AG04450 (cell line): ENCODE measurements around the gene DCHS2. TPM values are rescaled to one million over a fixed set of nuclear protein-coding genes. Genes with fewer than 3 reads are reported as not detected.

Experiments
- CTCF ChIA-PET: fragments of 300-600, 350-600 bp; formaldehyde crosslinking; extraction: SDS; loops from one replicate; lab custom pipeline; 2022; ENCODE audit warnings: antibody characterized with exemption, inconsistent platforms; lab: Charles Lee
- POLR2A ChIA-PET: fragments of 350-600 bp; formaldehyde crosslinking; extraction: SDS; loops from one replicate; lab custom pipeline; 2021; ENCODE audit warnings: antibody characterized with exemption, inconsistent platforms; lab: Yijun Ruan, JAX
- DNase-seq: peaks from one replicate; pipeline ENCODE4 v3.0.0-alpha.2; 2011; ENCODE audit warnings: low read depth, low spot score
- H3K27ac ChIP-seq: one replicate; pipeline ENCODE4 v1.5.1; 2012; ENCODE audit warnings: low read depth, low read length, control low read depth
- H3K27me3 ChIP-seq: one replicate; pipeline ENCODE4 v1.6.0; 2012; ENCODE audit warnings: low read length; ENCODE audit not compliant: control insufficient read depth, insufficient read depth
- H3K4me3 ChIP-seq: 2 replicates; pipeline ENCODE4 v1.5.1; 2011; ENCODE audit warnings: mild to moderate bottlenecking, low read depth, low read length, control low read depth
- H3K9me3 ChIP-seq: 2 replicates; pipeline ENCODE4 v1.5.1; 2012; ENCODE audit warnings: low read length; ENCODE audit not compliant: control insufficient read depth, insufficient read depth
- polyA plus RNA-seq: library from polyadenylated mRNA; depleted of rRNA; stranded (reverse); fragments of >200 nt; gene quantifications from 2 replicates; pipeline ENCODE4 v1.2.3, GENCODE V29; 2011
- TF ChIP-seq, protein P1 (sequence below): IDR thresholded peaks from 2 replicates; pipeline ENCODE4 v1.5.1; 2011; ENCODE audit warnings: low read depth, low read length, control low read depth, inconsistent platforms

Gene DCHS2
- polyA plus RNA-seq, 1 experiment: not detected

DNA sequence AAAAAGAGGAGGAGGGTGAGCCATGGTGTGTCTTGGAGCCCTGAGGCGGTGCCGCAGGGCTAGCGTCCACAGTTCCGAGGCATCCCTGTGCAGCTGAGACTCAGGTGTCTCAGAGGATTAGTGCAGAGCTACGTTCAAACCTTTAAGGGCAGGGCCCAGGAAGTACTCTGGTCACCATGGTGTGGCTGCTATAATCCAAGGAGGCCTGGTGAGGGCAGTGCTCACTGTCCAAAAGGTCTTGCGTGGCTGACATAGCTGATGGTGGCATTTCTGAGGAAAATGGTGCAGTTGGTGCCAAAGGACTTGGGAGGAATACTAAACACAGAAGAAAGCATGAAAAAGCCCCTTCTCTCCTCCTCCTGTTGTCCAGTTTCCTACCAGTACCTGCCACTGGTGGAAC, 146.9 kb downstream of the DCHS2 start:
- TF ChIP-seq, protein P1, sequence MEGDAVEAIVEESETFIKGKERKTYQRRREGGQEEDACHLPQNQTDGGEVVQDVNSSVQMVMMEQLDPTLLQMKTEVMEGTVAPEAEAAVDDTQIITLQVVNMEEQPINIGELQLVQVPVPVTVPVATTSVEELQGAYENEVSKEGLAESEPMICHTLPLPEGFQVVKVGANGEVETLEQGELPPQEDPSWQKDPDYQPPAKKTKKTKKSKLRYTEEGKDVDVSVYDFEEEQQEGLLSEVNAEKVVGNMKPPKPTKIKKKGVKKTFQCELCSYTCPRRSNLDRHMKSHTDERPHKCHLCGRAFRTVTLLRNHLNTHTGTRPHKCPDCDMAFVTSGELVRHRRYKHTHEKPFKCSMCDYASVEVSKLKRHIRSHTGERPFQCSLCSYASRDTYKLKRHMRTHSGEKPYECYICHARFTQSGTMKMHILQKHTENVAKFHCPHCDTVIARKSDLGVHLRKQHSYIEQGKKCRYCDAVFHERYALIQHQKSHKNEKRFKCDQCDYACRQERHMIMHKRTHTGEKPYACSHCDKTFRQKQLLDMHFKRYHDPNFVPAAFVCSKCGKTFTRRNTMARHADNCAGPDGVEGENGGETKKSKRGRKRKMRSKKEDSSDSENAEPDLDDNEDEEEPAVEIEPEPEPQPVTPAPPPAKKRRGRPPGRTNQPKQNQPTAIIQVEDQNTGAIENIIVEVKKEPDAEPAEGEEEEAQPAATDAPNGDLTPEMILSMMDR: no peak
- no peaks in the 10 kb centered on the region for H3K9me3 ChIP-seq
- CTCF ChIA-PET: no interaction called here
- H3K4me3 ChIP-seq: no peak overlapping the region
- H3K27ac ChIP-seq: no peak overlapping the region
- DNase-seq: no peak
- H3K27me3 ChIP-seq: no peaks in the 10 kb centered on the region
- POLR2A ChIA-PET: no interaction called here

GRCh38 chr4:154343651-154344050, 147.9 kb downstream of the DCHS2 start:
- POLR2A ChIA-PET: no interaction called here
- H3K4me3 ChIP-seq: no peak overlapping the region
- H3K9me3 ChIP-seq: no peaks in the 10 kb centered on the region
- DNase-seq: no peak
- CTCF ChIA-PET: no interaction called here
- TF ChIP-seq, protein P1: no peak
- no peak overlapping the region for H3K27ac ChIP-seq
- H3K27me3 ChIP-seq: no peaks in the 10 kb centered on the region

GRCh38 chr4:154341448-154341847, 150.2 kb downstream of the DCHS2 start:
- POLR2A ChIA-PET: no interaction called here
- TF ChIP-seq, protein P1: no peak
- no peaks in the 10 kb centered on the region for H3K9me3 ChIP-seq
- no peak overlapping the region for H3K4me3 ChIP-seq
- H3K27ac ChIP-seq: no peak overlapping the region
- DNase-seq: no peak
- CTCF ChIA-PET: no interaction called here
- no peaks in the 10 kb centered on the region for H3K27me3 ChIP-seq

- ChIA-PET POLR2A (no interaction called here), CTCF (no interaction called here)
- DNase-seq: no peak
Measured at GRCh38 chr4:154335588-154335987, 156.0 kb downstream of the DCHS2 start.

DNA sequence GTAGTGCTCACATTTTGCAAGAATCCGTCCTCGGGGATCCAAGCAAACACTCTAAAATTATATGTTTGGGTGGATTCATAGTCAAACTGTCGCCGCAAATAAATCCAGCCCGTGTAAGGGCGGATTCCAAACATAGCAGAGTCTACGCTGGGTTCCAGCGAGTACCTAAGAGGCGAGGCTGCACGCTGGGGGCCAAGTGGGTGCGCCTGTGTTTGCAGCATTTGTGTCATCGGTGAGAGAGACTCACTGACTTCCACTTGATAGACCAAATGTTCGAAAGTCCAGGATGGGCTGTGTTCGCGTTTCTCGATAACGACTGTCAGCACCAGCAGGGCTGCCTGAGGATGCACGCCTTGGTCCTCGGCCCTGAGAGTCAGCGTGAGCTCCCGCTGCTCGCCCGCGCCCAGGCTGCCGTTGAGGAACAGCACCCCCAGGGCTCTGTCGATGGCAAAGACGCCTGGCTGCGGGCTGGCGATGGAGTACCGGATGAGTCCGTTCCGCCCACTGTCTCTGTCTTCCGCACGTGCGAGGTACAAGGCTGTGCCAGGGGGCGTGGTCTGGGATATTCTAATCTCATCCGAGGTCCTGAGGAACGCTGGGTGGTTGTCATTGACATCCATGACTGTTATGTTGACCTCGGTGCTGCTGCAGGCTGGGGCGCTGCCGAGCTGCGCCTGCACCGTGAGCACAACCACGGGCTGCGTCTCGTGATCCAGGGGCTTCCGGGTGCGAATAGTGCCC, 158.7 kb downstream of the DCHS2 start:
- H3K4me3 ChIP-seq: peak overlapping the region; percentile 40
- ChIA-PET CTCF (no interaction called here), POLR2A (no interaction called here)
- H3K9me3 ChIP-seq: no peaks in the 10 kb centered on the region; the same call in 1 of the 2 replicates
- no peak overlapping the region for H3K27ac ChIP-seq
- no peak for DNase-seq
- peaks cover 3% of the 10 kb centered on the region for H3K27me3 ChIP-seq
- TF ChIP-seq, protein P1: no peak

More at GRCh38 chr4:154335588-154335987, 156.0 kb downstream of the DCHS2 start:
- H3K27ac ChIP-seq: no peak overlapping the region
- peaks cover 3% of the 10 kb centered on the region for H3K27me3 ChIP-seq
- no peak overlapping the region for H3K4me3 ChIP-seq
- H3K9me3 ChIP-seq: no peaks in the 10 kb centered on the region; the same call in 1 of the 2 replicates
- TF ChIP-seq, protein P1: no peak
